ENCODE data around the gene CWC22.
"Not testable (repeated sequence)": the region's sequence is repeated elsewhere in the genome, so short reads cannot be mapped to it uniquely, and the experiment has no call there.

Gene CWC22

DNA sequence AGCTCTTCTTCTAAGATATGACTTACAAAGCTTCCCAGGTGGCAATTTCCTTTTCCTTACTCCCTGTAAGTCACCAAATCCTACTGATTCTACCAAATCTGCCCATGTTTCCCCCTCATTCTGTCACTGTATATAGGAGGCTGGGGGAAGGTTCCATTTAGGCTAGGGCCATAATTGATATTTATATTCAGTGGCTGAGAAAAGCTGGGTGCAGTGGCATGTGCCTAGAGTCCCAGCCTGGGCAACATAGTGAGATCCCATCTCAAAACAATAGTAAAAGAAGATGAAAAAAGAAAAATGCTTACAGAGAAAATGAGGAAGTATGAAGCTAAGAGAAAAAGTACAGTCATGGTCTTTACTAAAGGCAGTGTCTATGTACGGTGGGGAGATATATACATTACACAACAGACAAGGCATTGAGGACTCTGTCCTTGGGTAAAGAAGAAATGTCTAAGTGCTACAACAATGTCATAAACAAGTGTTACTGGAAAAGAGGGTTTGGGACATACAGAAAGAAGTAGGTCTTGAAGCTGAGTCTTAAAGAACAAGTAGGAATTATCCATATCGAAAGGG is 4.8 kb downstream of the CWC22 start:
- no peak for DNase-seq

DNA sequence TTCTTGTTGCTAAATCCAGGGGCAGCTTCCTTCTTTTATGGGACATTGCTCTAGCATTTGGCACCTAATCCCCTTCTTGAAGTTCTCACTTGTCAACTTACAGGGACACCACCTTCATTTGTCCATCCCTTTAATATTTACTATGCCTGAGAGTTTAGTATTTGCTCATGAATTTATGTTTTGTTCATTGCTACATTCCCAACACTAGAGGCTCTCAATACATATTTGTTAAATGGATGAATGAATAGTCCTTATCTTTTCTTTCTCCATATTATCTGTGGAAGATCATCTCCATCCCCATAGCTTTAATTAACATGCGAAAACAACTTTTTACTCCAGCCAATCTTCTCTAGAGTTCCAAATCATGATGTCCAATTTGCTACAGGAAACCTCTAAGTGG is 5.4 kb downstream of the CWC22 start:
- DNase-seq: no peak

DNA sequence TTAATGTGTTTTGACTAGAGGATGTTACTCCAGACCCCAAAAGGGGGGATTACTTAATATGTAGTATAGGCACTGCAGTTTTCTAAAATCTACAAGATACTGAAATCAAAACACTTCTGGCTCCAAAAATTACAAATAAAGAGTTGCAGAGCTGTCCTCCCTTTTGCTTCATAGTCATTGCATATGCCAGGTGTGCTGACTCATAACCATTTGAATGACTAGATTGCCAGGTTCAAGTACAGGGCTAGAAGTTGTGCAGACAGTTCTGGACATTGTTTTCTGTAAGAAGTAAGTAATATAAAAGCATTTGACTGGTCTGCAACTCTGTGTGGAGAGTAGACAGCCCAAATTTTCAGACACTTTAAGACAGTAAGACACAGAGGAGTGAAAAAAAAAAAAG is 6.7 kb downstream of the CWC22 start:
- DNase-seq: no peak

DNA sequence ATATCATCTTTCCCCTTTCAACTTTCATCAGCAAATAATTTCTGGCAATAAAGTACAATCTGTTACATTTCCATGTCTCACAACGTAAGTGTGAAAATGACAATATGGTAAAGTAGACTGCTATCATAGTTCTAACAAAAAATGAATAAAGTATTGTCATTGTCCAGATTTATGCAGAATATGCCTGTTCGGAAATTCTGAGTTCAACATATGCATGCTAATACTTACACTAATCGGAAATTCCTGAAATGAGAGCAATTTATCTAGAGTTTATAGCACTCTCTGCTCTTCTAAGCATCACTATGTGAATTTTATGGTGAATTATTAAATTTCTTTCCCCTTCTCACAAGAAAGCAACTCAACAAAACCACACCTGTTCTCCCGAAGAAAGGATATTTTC is 8.1 kb downstream of the CWC22 start:
- no peak for DNase-seq

DNA sequence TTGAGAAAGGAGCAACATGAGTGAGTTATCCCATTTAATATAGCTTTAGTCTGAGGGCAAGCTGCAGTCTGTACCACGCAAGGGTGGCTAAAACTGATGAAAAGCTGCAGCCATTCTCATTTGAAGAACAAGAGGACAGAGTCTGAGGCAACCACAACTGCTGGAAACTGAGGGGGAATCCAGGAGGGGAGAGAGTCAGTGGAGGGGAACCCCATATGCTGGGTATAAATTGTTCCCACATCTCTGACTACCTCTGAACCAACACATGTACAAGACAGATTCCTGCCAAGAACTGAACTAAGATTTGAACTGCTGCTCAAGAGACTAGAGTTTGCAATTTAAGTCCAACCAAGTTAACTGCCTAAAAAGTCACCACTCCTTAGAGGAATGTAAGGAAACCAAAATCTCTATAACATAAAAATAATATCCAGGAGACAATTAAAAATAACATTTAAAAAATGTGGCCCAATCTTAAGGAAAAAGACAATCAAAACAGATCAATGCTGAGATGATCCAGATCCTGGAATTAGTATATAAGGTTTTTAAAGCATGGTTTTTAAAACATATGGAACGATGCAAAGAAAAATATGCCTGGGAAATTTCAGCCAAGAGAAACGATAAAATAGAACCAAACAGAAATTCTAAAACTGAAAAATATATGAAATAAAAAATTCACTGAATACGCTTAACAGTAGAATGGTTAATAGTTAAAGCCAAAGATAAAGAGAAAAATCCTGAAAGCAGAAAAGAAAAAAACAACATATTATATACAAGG is 11.2 kb downstream of the CWC22 start:
- DNase-seq: no peak

DNA sequence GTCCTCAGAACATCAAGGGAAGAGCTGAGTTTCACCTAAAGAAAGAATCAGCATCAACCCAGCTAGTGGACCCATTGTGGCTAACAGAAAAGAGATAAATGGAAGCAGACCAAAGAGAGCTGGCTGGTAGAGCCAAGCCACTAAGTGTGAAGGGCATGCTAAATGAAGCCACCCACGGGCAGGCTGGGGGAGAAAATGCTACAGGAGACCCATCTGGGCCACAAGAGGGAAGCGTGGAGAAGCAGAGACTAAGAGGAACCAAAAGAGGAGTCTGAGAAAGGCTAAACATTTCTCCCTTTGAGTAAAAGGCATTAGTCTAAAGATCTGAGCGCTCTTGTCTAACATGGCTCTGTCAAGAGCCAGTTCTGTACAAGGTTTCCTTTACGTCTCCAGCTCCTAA is 15.8 kb downstream of the CWC22 start:
- DNase-seq: no peak

DNA sequence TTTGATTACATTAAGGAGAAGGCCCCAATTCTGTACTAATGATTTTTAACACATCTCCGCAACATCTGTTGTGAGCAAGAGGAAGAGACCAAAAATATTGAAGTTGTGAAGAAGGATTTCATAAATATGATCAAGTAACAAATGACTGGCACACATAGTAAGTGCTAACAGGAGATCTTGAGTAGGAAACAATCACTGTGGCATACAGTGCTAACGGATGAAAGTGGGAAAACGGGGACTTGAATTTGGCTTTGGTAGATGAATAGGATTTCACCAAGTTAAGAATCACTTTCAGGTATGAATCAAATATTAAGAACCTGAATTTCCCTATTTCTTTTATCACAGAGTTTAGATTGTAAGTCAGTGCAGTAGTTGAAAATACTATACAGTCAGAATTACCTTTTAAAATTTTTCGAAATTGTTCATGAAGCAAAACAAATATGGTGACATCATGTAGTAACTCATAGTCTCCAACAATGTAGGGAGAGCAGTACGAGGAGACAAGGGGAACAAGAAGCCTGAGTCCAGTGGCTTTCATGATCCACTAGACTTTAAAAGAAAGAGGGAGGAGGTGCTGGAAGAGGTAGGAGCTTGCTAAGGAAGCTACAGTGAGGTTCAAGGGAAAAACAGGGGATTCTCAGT is 16.3 kb downstream of the CWC22 start:
- DNase-seq: no peak

DNA sequence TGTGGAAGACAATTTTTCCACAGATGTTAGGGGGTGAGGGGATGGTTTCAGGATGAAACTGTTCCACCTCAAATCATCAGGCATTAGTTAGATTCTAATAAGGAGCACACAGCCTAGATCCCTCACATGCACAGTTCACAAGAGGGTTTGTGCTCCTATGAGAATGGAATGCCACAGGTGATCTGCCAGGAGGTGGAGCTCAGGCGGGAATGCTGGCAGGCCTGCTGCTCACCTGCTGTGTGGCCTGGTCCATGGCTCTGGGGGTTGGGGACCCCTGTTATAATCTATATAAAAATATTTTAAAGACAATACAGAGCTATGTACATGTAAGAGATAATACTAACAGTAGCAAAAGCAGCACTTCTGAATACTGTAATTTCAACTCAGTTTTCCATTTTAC is 19.2 kb downstream of the CWC22 start:
- DNase-seq: no peak

DNA sequence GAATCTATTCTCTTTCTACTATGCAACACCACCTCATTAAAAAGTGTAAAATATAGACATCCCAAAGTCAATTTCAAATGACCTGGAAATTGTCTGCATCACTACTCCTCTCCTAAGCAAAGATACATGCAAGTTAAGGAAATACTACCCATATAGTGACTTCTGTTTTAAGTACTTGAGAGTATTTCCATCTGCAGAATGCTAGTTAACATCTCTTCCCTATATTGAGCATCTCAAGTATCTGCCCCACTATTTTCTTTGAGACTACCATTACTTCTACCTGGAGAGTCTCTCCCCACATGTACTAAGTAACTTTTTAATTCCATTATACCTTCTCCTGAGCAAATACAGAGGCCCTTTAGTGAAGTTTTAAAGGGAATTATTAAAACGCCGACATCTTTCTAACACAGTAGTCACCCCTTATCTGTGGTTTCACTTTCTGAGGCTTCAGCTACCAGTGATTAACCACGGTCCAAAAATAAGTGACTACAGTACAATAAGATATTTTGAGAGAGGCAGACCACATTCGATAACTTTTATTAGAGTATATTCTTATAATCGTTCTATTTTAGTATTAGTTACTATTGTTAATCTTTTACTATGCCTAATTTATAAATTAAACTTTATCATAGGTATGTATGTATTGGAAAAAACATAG is 21.8 kb downstream of the CWC22 start:
- DNase-seq: no peak

DNA sequence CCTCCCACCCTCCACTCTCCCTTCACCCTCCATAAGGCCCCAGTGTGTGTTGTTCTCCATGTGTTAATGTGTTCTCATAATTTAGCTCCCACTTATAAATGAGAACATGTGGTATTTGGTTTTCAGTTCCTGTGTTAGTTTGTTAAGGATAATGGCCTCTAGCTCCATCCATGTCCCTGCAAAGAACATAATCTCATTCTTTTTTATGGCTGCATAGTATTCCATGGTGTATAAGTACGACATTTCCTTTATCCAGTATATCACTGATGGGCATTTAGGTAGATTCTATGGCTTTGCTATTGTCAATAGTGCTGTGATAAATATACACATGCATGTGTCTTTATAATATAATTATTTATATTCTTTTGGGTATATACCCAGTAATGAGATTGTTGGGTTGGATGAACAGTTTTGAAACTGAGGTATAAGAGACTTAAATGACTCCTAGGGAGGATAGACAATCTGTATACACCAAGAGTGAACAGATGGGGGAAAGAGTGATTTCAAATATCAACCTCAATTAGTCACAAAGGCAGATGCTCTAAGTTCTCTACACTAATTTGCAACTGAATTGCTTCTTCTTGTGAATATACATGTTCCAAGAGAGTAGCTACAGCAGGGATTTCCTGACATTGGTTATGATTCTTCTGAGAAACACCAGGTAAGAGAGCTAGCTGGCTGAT is 23.7 kb downstream of the CWC22 start:
- no peak for DNase-seq

DNA sequence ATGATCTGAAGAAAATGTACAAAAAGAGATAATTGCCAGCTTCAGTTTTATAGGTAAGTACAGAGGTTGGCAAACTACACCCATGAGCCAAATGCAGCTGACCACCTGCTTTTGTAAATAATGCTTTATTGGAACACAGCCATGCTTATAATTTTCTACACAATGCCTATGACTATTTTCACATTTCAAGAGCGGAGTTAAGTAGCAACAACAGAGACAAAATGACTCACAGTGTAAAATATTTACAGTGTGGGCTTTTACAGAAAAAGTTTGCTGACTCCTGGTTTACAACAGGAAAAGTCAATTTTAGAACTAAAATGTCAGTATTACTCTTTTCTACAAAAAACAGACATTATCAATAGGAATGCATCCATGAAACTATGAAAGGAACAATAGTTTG is 26.0 kb downstream of the CWC22 start:
- DNase-seq: no peak

DNA sequence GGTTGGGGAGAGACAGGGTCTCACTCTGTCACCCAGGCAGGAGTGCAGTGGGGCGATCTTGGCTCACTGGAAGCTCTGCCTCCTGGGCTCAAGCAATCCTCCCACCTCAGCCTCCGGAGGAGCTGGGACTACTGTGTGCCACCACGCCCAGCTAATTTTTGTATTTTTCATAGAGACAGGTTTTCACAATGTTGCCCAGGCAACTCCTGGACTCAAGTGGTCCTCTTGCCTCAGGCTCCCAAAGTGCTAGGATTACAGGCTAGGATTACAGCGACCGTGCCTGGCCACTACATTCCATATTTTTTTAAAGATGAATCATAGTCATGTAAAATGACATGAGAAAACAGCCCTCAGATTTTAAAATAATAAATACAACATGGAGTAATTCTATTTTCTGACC is 32.3 kb downstream of the CWC22 start:
- no peak for DNase-seq

DNA sequence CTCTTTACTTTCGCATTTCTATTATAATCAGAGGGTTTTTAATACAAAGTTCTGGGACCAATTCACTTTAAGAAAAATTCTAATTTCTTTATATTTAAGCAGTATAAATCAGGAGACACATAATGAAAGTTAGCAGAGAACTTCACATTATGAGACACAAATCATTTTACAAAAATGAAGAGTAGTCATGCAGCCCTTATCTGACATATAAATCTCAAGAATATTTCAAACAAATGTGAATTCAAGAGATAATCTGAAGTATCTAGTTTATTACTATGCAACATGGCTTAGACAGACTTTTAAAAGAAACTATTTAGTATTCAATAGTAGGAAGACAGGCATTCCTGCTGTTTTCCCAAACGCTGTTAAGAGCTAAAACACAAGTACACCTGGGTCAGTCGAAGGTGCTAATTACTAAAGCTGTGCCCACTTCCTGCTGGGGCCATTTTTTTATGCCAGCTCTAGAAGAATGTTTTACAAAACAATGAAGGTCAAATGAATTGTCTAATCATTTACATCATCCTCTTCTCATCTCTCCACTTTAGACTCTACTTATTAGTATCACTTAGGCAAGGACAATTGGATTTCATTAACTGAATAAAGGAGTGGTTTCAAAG is 40.2 kb downstream of the CWC22 start:
- DNase-seq: no peak

DNA sequence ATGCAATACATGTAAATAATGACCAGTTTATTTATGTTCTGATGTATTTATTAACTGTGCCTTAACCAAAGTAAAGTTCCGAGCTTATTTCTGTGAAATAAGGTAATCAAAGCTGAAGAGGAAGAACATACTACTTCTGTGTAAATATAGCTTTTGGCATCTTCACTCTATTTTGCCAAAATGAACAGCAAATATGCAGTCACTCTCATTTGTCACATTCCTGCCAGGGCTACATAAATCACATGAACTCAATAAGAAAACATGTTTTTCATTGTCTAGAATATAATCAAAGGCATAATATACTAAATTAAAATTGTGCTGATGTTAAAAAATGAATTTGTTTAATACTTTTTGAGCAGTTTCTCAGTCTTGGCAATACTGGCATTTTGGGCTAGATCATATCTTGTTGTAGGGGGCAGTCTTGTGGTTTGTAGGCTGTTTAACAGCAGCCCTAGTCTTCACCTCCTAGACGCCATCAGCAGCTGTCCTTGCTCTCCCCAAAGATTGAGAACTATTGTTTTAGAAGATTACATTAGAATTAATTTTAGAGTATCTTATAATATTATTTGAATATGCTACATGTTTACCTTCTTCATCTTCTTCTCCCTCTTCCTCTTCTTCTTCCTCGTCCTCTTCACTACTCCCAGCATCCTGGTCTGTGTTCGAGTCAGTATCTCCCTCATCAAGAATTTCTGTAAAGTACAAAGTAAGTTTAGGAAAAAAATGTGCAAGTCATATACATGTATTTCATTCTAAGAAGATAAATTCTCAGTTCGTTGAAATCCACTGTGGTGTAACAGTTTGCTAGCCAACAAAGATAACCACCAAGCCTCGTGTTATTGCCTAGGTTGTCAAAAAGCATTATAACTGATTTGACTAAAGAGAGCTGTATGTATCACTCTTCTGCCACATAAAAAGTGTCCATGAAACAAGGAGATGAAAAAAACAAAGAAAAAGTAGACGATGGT is 41.5 kb downstream of the CWC22 start:
- no peak for DNase-seq

DNA sequence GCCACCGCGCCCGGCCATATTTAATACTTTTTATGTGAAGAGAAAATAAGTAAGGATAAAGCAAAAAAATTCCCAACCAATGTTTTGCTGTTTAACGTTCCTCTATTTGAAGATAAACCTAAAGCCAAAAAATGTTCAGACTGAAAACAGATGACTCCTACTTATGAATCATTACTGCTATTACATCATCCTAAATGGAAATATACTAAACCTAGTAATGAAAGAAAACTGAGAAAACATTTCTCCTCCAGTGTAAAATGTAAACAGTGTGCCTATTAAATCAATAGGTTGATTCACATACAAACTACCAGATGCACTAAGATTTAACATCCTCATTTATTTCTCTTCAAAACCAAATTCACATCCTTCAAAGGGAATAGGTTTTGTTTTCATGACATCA is 43.5 kb downstream of the CWC22 start:
- no peak for DNase-seq

DNA sequence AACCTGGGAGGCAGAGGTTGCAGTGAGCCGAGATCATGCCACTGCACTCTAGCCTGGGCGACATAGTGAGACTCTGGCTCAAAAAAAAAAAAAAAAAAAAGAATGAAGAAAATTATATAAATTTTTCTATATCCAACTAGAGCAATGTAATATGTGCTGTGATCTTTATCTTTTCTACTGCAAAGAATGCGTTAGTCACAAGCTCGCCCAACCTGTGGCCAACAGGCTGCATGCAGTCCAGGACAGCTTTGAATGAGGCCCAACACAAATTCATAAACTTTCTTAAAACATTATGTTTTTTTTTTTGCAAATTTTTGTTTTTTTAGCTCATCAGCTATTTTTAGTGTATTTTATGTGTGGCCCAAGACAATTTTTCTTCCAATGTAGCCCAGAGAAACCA is 48.8 kb downstream of the CWC22 start:
- not testable (repeated sequence) for DNase-seq

DNA sequence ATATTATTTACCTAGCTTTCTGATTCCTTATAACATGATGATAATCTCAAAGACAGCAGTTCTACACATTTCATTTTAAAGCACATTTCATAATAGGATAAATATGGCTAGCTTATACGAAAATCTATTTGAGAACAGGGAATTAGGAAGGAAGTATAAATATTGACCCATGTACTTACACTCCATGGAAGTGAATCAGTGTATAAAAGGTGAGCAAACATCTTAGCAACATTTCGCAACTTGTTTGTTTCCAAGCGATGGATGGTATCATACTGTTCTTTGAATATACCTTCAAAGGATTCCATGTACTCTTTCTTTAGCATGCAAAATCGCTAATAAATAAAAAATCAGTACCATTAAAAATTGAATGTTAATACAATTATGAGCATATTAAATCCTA is 53.1 kb downstream of the CWC22 start:
- no peak for DNase-seq

DNA sequence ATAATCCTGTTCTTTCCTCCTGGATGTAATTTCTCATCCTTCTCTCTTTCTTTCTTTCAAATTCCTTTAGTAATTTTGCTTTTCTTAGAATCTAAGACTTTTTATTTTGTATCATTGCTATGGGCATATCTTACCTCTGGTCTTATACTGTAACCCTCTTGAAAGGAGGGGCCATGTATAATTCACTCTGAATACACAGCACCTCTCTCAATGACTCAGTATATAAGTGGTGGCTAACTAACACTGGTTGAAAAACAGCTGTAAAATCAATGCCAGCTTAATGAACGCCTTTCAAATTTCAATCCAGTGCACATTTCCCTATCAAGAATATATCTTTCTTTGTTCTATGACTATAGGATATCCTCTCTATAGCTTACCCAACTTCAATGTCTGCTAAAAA is 53.7 kb downstream of the CWC22 start:
- no peak for DNase-seq

DNA sequence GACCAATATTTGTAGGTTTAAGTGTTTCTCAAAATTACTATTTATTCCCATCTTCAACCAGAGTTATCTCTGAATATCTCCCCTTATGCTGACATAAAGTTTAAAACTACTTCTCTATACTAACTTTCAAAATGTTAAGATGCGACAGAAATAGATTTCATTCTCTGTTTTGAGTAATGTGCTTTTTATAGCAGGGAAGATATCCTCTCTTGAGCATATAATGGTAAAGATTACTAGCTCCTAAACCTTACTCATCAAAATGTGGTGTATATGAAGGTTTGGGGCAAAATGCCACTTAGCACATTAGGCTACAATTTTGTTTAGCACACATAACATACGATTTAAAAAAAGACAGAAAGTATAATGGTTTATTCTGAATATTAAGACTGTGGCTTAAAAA is 54.4 kb downstream of the CWC22 start:
- DNase-seq: no peak

DNA sequence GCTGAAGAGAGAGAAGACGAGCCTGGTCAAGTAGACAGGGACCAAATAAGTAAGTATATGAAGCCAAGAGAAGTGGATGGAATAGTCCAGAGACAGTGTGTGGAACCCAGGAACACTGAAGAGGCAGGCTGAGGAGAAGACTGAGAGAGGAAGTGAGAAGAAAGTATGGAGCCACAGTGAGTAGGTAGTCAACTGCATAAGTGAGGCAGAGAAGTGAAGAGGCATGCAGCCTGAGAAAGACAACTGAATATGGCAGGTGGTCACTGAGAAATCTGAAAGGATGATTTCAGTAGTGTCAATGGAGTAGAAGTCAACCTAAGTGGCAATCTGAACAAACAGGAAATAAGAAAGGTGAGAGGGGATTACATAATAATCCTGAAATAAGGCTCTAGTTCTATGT is 55.4 kb downstream of the CWC22 start:
- DNase-seq: no peak

DNA sequence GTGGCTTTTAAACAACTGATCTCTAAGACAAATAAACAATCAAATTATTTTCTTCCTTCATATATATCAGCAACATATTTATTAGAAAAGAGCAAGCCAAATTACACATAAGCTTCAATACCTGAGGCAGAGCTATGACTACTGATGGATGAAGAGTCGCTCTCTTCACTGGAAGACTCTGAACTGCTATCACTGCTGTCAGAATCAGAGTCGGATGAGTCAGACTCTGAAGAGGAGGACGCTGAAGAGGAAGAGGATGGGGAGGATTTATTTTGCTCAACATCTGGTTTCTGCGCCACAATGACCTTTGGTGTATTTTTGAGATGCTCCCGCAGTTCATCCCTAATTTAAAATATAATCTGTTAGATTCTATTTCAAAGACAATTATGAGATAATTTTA is 56.7 kb downstream of the CWC22 start:
- no peak for DNase-seq

DNA sequence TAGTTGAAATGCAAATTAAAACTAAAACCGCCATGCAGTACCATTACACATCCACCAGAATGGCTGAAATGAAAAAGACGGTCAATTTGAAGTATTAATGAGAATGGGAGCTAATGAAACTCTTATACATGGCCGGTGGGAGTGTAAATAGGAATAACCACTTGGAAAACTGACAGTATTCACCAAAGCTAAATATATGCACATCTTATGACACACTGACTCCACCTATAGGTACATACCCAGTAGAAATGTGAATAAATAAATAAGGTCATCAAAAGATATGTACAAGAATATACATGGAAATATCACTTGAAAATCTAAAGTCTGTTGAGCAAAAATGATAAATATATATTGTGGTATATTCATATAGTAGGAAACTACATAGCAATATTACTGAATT is 57.7 kb downstream of the CWC22 start:
- DNase-seq: no peak
